Motor neuron (in vitro differentiated cells): ENCODE data around the gene DAGLB. TPM values are rescaled to one million over a fixed set of nuclear protein-coding genes. Genes with fewer than 3 reads are reported as not detected.
A peak's percentile ranks its signal among the peaks of the same experiment; 100 is the strongest.
"Not testable (repeated sequence)": the region's sequence is repeated elsewhere in the genome, so short reads cannot be mapped to it uniquely, and the experiment has no call there.

ENCODE experiments used
- ATAC-seq, 8 experiments: fragments of 200-7000 bp; cut with Tn5 transposase; replicated peaks in 6 of 8; 2 replicates each; pipeline ENCODE4 v1.8.0; 2021; ENCODE audit warnings: mild to moderate bottlenecking in 8 of 8, moderate library complexity in 8 of 8
- H3K27ac ChIP-seq, 2 donors: fragments of 250-450 bp; sonication (Bioruptor Pico); 2 replicates each; pipeline ENCODE4 v1.9.0; 2021; ENCODE audit warnings: antibody characterized with exemption in 2 of 2, mild to moderate bottlenecking in 2 of 2, moderate library complexity in 1 of 2
- H3K4me1 ChIP-seq, 2 donors: fragments of 250-450 bp; sonication (Bioruptor Pico); replicated peaks in 1 of 2; 2 replicates each; pipeline ENCODE4 v1.6.1; 2021; ENCODE audit warnings: antibody characterized with exemption in 2 of 2, mild to moderate bottlenecking in 2 of 2, moderate library complexity in 1 of 2
- H3K4me3 ChIP-seq, 5 donors: fragments of 250-450 bp; sonication (Bioruptor Pico); 2 replicates each; pipeline ENCODE4 v1.9.0; 2021; ENCODE audit warnings: antibody characterized with exemption in 5 of 5, mild to moderate bottlenecking in 5 of 5, moderate library complexity in 4 of 5
- WGBS, 10 experiments: fragments of 450-650 bp; shearing (Covaris generic); methylation state at CpG; one replicate each; pipeline ENCODE4 v1.0.0; 2022; 5-methylcytosine and 5-hydroxymethylcytosine counted together
- in situ Hi-C, 9 experiments: fragments of 400-800 bp; cut with MboI; loops; one replicate each; pipeline ENCODE4 v1.15.0; 2021; ENCODE audit warnings: low sequenced_read_pairs in 9 of 9, low pct_unique_long_range_greater_than_20kb in 2 of 9; ENCODE audit not compliant: unreplicated experiment in 9 of 9
- total RNA-seq, 8 experiments: library from RNA; unstranded; fragments of 300-600 nt; gene quantifications; 2 replicates each; pipeline versions ENCODE4 v1.2.3 to v1.2.4, GENCODE V29; 2022

DAGLB gene
- total RNA-seq, 8 experiments from 2014 or later: 13.3 to 20.6 (median 17.9) TPM

- in situ Hi-C loops: no loop called here
- no peak overlapping the region for H3K4me3 ChIP-seq
- ATAC-seq: no peak
- WGBS, 10 experiments: 77 to 100% (median 90%) methylated on average over 1 to 6 of the region's 6 CpGs; no CpG with 5 or more reads in 2 of the 10 experiments
- H3K27ac ChIP-seq: no peak overlapping the region
- H3K4me1 ChIP-seq: no peaks in the 10 kb centered on the region
Observed at GRCh38 chr7:6451224-6451705, 3.5 kb upstream of the DAGLB start.

GRCh38 chr7:6450591-6450990, 2.8 kb upstream of the DAGLB start:
- H3K27ac ChIP-seq, H3K4me3 ChIP-seq, H3K4me1 ChIP-seq, in situ Hi-C loops, ATAC-seq: not testable (repeated sequence)
- 90% methylated on average over 2 of the region's 10 CpGs; no CpG with 5 or more reads in 9 of the 10 experiments for WGBS, 10 experiments

- in situ Hi-C loops, H3K27ac ChIP-seq, H3K4me1 ChIP-seq, ATAC-seq, H3K4me3 ChIP-seq: not testable (repeated sequence)
- no CpG with 5 or more reads among the region's 11 CpGs for WGBS, 10 experiments
Observed at GRCh38 chr7:6449884-6450283, 2.1 kb upstream of the DAGLB start.

GRCh38 chr7:6448943-6449543, 1.3 kb upstream of the DAGLB start:
- 68 to 100% (median 92%) methylated on average over 1 to 11 of the region's 16 CpGs; no CpG with 5 or more reads in 1 of the 10 experiments for WGBS, 10 experiments
- Histone ChIP-seq H3K27ac (no peak overlapping the region), H3K4me3 (peak overlapping the region in 2 of 5 donors; percentile 63 to 78), H3K4me1 (no peaks in the 10 kb centered on the region)
- no peak for ATAC-seq
- in situ Hi-C loops: no loop called here

- peak overlapping the region; percentile 61 to 93 (median 78) for H3K4me3 ChIP-seq
- WGBS, 10 experiments: 0 to 94% (median 0%) methylated on average over 1 to 10 of the region's 29 CpGs; no CpG with 5 or more reads in 2 of the 10 experiments
- peak overlapping the region; percentile 75 to 85 for H3K27ac ChIP-seq
- H3K4me1 ChIP-seq: no peaks in the 10 kb centered on the region
- in situ Hi-C loops: no loop called here
- peak; percentile 28 to 60 (median 36) for ATAC-seq
Observed at GRCh38 chr7:6446838-6447580, 745 bp downstream of the DAGLB start.

GRCh38 chr7:6444516-6445269, 3.1 kb downstream of the DAGLB start:
- no peak for ATAC-seq
- no peak overlapping the region for H3K27ac ChIP-seq
- 93 to 100% (median 96%) methylated on average over 1 to 13 of the region's 13 CpGs for WGBS, 10 experiments
- H3K4me1 ChIP-seq: no peaks in the 10 kb centered on the region
- in situ Hi-C loops: no loop called here
- H3K4me3 ChIP-seq: no peak overlapping the region

GRCh38 chr7:6443372-6443941, 4.3 kb downstream of the DAGLB start:
- WGBS, 10 experiments: 67 to 100% (median 87%) methylated on average over 1 to 5 of the region's 5 CpGs; no CpG with 5 or more reads in 1 of the 10 experiments
- H3K4me1 ChIP-seq: no peaks in the 10 kb centered on the region
- no peak overlapping the region for H3K4me3 ChIP-seq
- peak in 4 of 8 experiments; percentile 5 to 22 (median 8) for ATAC-seq
- H3K27ac ChIP-seq: no peak overlapping the region
- in situ Hi-C loops: no loop called here

GRCh38 chr7:6442114-6442513, 5.6 kb downstream of the DAGLB start:
- in situ Hi-C loops: no loop called here
- Histone ChIP-seq H3K4me1 (no peaks in the 10 kb centered on the region), H3K4me3 (no peak overlapping the region), H3K27ac (no peak overlapping the region)
- WGBS, 10 experiments: 33 to 100% (median 95%) methylated on average over 1 to 10 of the region's 10 CpGs; no CpG with 5 or more reads in 1 of the 10 experiments
- no peak for ATAC-seq

GRCh38 chr7:6440381-6440780, 7.4 kb downstream of the DAGLB start:
- in situ Hi-C loops: no loop called here
- Histone ChIP-seq H3K4me3 (no peak overlapping the region), H3K27ac (no peak overlapping the region), H3K4me1 (peaks cover 0 to 7% of the 10 kb centered on the region in 2 donors)
- no peak for ATAC-seq
- 63 to 100% (median 90%) methylated on average over 2 to 5 of the region's 5 CpGs; no CpG with 5 or more reads in 3 of the 10 experiments for WGBS, 10 experiments

GRCh38 chr7:6438427-6438826, 9.3 kb downstream of the DAGLB start:
- Histone ChIP-seq H3K27ac (no peak overlapping the region), H3K4me1 (peaks cover 0 to 8% of the 10 kb centered on the region in 2 donors), H3K4me3 (no peak overlapping the region)
- ATAC-seq: no peak
- in situ Hi-C loops: no loop called here
- 83 to 100% (median 94%) methylated on average over 1 to 2 of the region's 2 CpGs; no CpG with 5 or more reads in 4 of the 10 experiments for WGBS, 10 experiments

- H3K27ac ChIP-seq: no peak overlapping the region
- 80 to 100% (median 87%) methylated on average over 1 to 6 of the region's 6 CpGs; no CpG with 5 or more reads in 3 of the 10 experiments for WGBS, 10 experiments
Observed at GRCh38 chr7:6437251-6437650, 10.5 kb downstream of the DAGLB start.

GRCh38 chr7:6436385-6436685, 11.4 kb downstream of the DAGLB start:
- Histone ChIP-seq H3K4me3 (no peak overlapping the region), H3K27ac (peak overlapping the region in 1 of 2 donors; percentile 57), H3K4me1 (peaks cover 0 to 8% of the 10 kb centered on the region in 2 donors)
- 50 to 100% (median 80%) methylated on average over 1 to 9 of the region's 10 CpGs; no CpG with 5 or more reads in 1 of the 10 experiments for WGBS, 10 experiments
- peak in 4 of 8 experiments; percentile 21 to 35 (median 28) for ATAC-seq
- in situ Hi-C loops: no loop called here

More at GRCh38 chr7:6437251-6437650, 10.5 kb downstream of the DAGLB start:
- Histone ChIP-seq H3K4me3 (no peak overlapping the region), H3K4me1 (peaks cover 0 to 8% of the 10 kb centered on the region in 2 donors)
- in situ Hi-C loops: no loop called here
- no peak for ATAC-seq
